ENCODE data around the gene SYNGR1.
"Not testable (repeated sequence)": the region's sequence is repeated elsewhere in the genome, so short reads cannot be mapped to it uniquely, and the experiment has no call there.

The SYNGR1 gene

GRCh38 chr22:39411828-39412365 lies 62.1 kb downstream of the SYNGR1 start:
- FAIRE-seq, result not testable (repeated sequence)

GRCh38 chr22:39413204-39413603 lies 63.4 kb downstream of the SYNGR1 start:
- not testable (repeated sequence) for FAIRE-seq

GRCh38 chr22:39414377-39414776 lies 64.6 kb downstream of the SYNGR1 start:
- no peak for FAIRE-seq

- FAIRE-seq, result no peak
These were observed 65.1 kb downstream of the SYNGR1 start for GRCh38 chr22:39414886-39415285.

- no peak for FAIRE-seq
These were observed 65.7 kb downstream of the SYNGR1 start for GRCh38 chr22:39415506-39415905.

- no peak for FAIRE-seq
These were observed 66.5 kb downstream of the SYNGR1 start for GRCh38 chr22:39416319-39416718.

GRCh38 chr22:39417641-39418040 lies 67.8 kb downstream of the SYNGR1 start:
- FAIRE-seq, result no peak

- no peak for FAIRE-seq
These were observed 68.9 kb downstream of the SYNGR1 start for GRCh38 chr22:39418696-39419095.

- FAIRE-seq, result no peak
These were observed 69.3 kb downstream of the SYNGR1 start for GRCh38 chr22:39419096-39419495.

GRCh38 chr22:39419911-39420310 lies 70.1 kb downstream of the SYNGR1 start:
- FAIRE-seq, result no peak

GRCh38 chr22:39421691-39422090 lies 71.9 kb downstream of the SYNGR1 start:
- FAIRE-seq, result no peak

- no peak for FAIRE-seq
These were observed 72.3 kb downstream of the SYNGR1 start for GRCh38 chr22:39422101-39422500.

GRCh38 chr22:39422721-39423120 lies 72.9 kb downstream of the SYNGR1 start:
- FAIRE-seq, result no peak

- no peak for FAIRE-seq
These were observed 74.2 kb downstream of the SYNGR1 start for GRCh38 chr22:39423976-39424375.

GRCh38 chr22:39426380-39427043 lies 76.7 kb downstream of the SYNGR1 start:
- no peak for FAIRE-seq

- FAIRE-seq, result no peak
These were observed 78.2 kb downstream of the SYNGR1 start for GRCh38 chr22:39427751-39428596.

GRCh38 chr22:39428597-39429071 lies 78.8 kb downstream of the SYNGR1 start:
- FAIRE-seq, result no peak

GRCh38 chr22:39429186-39429585 lies 79.4 kb downstream of the SYNGR1 start:
- no peak for FAIRE-seq

- no peak for FAIRE-seq
These were observed 80.3 kb downstream of the SYNGR1 start for GRCh38 chr22:39429916-39430575.

- no peak for FAIRE-seq
These were observed 80.9 kb downstream of the SYNGR1 start for GRCh38 chr22:39430576-39431150.

GRCh38 chr22:39431216-39431801 lies 81.5 kb downstream of the SYNGR1 start:
- no peak for FAIRE-seq

GRCh38 chr22:39431821-39432251 lies 82.0 kb downstream of the SYNGR1 start:
- FAIRE-seq, result no peak

Data from A204.1 (cell line).